Measurements from ENCODE around the gene UBTD2.

Gene UBTD2

GRCh38 chr5:172185096-172185461, 98.5 kb downstream of the UBTD2 start:
- H3K9me3 ChIP-seq (ENCODE audit: control insufficient read depth in 1 of 2, low read length in 2 of 2), result no peaks in the 10 kb centered on the region
- H3K4me1 ChIP-seq (ENCODE audit: control insufficient read depth in 1 of 2, insufficient read depth in 2 of 2, low read length in 2 of 2), result peaks cover 0 to 30% of the 10 kb centered on the region in 2 donors
- H3K36me3 ChIP-seq (ENCODE audit: control insufficient read depth in 1 of 2, insufficient read depth in 2 of 2, low read length in 2 of 2), result peaks cover 0 to 2% of the 10 kb centered on the region in 2 donors
- peak overlapping the region in 1 of 2 donors; percentile 55 for H3K4me3 ChIP-seq (ENCODE audit: low read depth in 1 of 2, low read length in 2 of 2)
- H3K9ac ChIP-seq (ENCODE audit: low read depth in 1 of 2, low read length in 2 of 2), result peak overlapping the region in 1 of 2 donors; percentile 33
- H3K27me3 ChIP-seq (ENCODE audit: control insufficient read depth in 1 of 2, insufficient read depth in 2 of 2, low read length in 2 of 2), result no peaks in the 10 kb centered on the region
- H3K27ac ChIP-seq (ENCODE audit: low read depth, low read length), result no peak overlapping the region

- peaks cover 3 to 37% of the 10 kb centered on the region in 2 donors for H3K4me1 ChIP-seq (ENCODE audit: control insufficient read depth in 1 of 2, insufficient read depth in 2 of 2, low read length in 2 of 2)
- no peak overlapping the region for H3K4me3 ChIP-seq (ENCODE audit: low read depth in 1 of 2, low read length in 2 of 2)
- H3K27ac ChIP-seq (ENCODE audit: low read depth, low read length), result no peak overlapping the region
- no peaks in the 10 kb centered on the region for H3K27me3 ChIP-seq (ENCODE audit: control insufficient read depth in 1 of 2, insufficient read depth in 2 of 2, low read length in 2 of 2)
- H3K9ac ChIP-seq (ENCODE audit: low read depth in 1 of 2, low read length in 2 of 2), result no peak overlapping the region
- peaks cover 0 to 2% of the 10 kb centered on the region in 2 donors for H3K36me3 ChIP-seq (ENCODE audit: control insufficient read depth in 1 of 2, insufficient read depth in 2 of 2, low read length in 2 of 2)
- H3K9me3 ChIP-seq (ENCODE audit: control insufficient read depth in 1 of 2, low read length in 2 of 2), result no peaks in the 10 kb centered on the region
These were observed 99.7 kb downstream of the UBTD2 start for GRCh38 chr5:172183881-172184280.

GRCh38 chr5:172182291-172182690, 101.3 kb downstream of the UBTD2 start:
- Histone ChIP-seq H3K27me3 (ENCODE audit: control insufficient read depth in 1 of 2, insufficient read depth in 2 of 2, low read length in 2 of 2) (no peaks in the 10 kb centered on the region), H3K9ac (ENCODE audit: low read depth in 1 of 2, low read length in 2 of 2) (no peak overlapping the region), H3K27ac (ENCODE audit: low read depth, low read length) (no peak overlapping the region), H3K36me3 (ENCODE audit: control insufficient read depth in 1 of 2, insufficient read depth in 2 of 2, low read length in 2 of 2) (peaks cover 0 to 2% of the 10 kb centered on the region in 2 donors), H3K4me3 (ENCODE audit: low read depth in 1 of 2, low read length in 2 of 2) (no peak overlapping the region), H3K9me3 (ENCODE audit: control insufficient read depth in 1 of 2, low read length in 2 of 2) (no peaks in the 10 kb centered on the region), H3K4me1 (ENCODE audit: control insufficient read depth in 1 of 2, insufficient read depth in 2 of 2, low read length in 2 of 2) (peaks cover 11 to 48% of the 10 kb centered on the region in 2 donors)

GRCh38 chr5:172180936-172181335, 102.6 kb downstream of the UBTD2 start:
- Histone ChIP-seq H3K9ac (ENCODE audit: low read depth in 1 of 2, low read length in 2 of 2) (no peak overlapping the region), H3K36me3 (ENCODE audit: control insufficient read depth in 1 of 2, insufficient read depth in 2 of 2, low read length in 2 of 2) (peaks cover 0 to 2% of the 10 kb centered on the region in 2 donors), H3K9me3 (ENCODE audit: control insufficient read depth in 1 of 2, low read length in 2 of 2) (no peaks in the 10 kb centered on the region), H3K27me3 (ENCODE audit: control insufficient read depth in 1 of 2, insufficient read depth in 2 of 2, low read length in 2 of 2) (no peaks in the 10 kb centered on the region), H3K27ac (ENCODE audit: low read depth, low read length) (no peak overlapping the region), H3K4me3 (ENCODE audit: low read depth in 1 of 2, low read length in 2 of 2) (no peak overlapping the region), H3K4me1 (ENCODE audit: control insufficient read depth in 1 of 2, insufficient read depth in 2 of 2, low read length in 2 of 2) (peaks cover 19 to 43% of the 10 kb centered on the region in 2 donors)

- Histone ChIP-seq H3K4me3 (ENCODE audit: low read depth in 1 of 2, low read length in 2 of 2) (peak overlapping the region; percentile 51), H3K27ac (ENCODE audit: low read depth, low read length) (peak overlapping the region; percentile 43), H3K4me1 (ENCODE audit: control insufficient read depth in 1 of 2, insufficient read depth in 2 of 2, low read length in 2 of 2) (peaks cover 23 to 51% of the 10 kb centered on the region in 2 donors), H3K9me3 (ENCODE audit: control insufficient read depth in 1 of 2, low read length in 2 of 2) (no peaks in the 10 kb centered on the region), H3K9ac (ENCODE audit: low read depth in 1 of 2, low read length in 2 of 2) (peak overlapping the region; percentile 32 to 55), H3K27me3 (ENCODE audit: control insufficient read depth in 1 of 2, insufficient read depth in 2 of 2, low read length in 2 of 2) (no peaks in the 10 kb centered on the region), H3K36me3 (ENCODE audit: control insufficient read depth in 1 of 2, insufficient read depth in 2 of 2, low read length in 2 of 2) (peaks cover 0 to 2% of the 10 kb centered on the region in 2 donors)
These were observed 104.3 kb downstream of the UBTD2 start for GRCh38 chr5:172178991-172179989.

GRCh38 chr5:172178301-172178987, 105.1 kb downstream of the UBTD2 start:
- Histone ChIP-seq H3K27me3 (ENCODE audit: control insufficient read depth in 1 of 2, insufficient read depth in 2 of 2, low read length in 2 of 2) (no peaks in the 10 kb centered on the region), H3K4me1 (ENCODE audit: control insufficient read depth in 1 of 2, insufficient read depth in 2 of 2, low read length in 2 of 2) (peaks cover 24 to 56% of the 10 kb centered on the region in 2 donors), H3K27ac (ENCODE audit: low read depth, low read length) (peak overlapping the region; percentile 43), H3K9me3 (ENCODE audit: control insufficient read depth in 1 of 2, low read length in 2 of 2) (no peaks in the 10 kb centered on the region), H3K36me3 (ENCODE audit: control insufficient read depth in 1 of 2, insufficient read depth in 2 of 2, low read length in 2 of 2) (peaks cover 0 to 2% of the 10 kb centered on the region in 2 donors), H3K9ac (ENCODE audit: low read depth in 1 of 2, low read length in 2 of 2) (peak overlapping the region in 1 of 2 donors; percentile 1), H3K4me3 (ENCODE audit: low read depth in 1 of 2, low read length in 2 of 2) (peak overlapping the region; percentile 5 to 51)

- Histone ChIP-seq H3K9ac (ENCODE audit: low read depth in 1 of 2, low read length in 2 of 2) (no peak overlapping the region), H3K4me3 (ENCODE audit: low read depth in 1 of 2, low read length in 2 of 2) (no peak overlapping the region), H3K27me3 (ENCODE audit: control insufficient read depth in 1 of 2, insufficient read depth in 2 of 2, low read length in 2 of 2) (no peaks in the 10 kb centered on the region), H3K27ac (ENCODE audit: low read depth, low read length) (no peak overlapping the region), H3K36me3 (ENCODE audit: control insufficient read depth in 1 of 2, insufficient read depth in 2 of 2, low read length in 2 of 2) (peaks cover 0 to 2% of the 10 kb centered on the region in 2 donors), H3K4me1 (ENCODE audit: control insufficient read depth in 1 of 2, insufficient read depth in 2 of 2, low read length in 2 of 2) (peaks cover 30 to 60% of the 10 kb centered on the region in 2 donors), H3K9me3 (ENCODE audit: control insufficient read depth in 1 of 2, low read length in 2 of 2) (no peaks in the 10 kb centered on the region)
These were observed 106.4 kb downstream of the UBTD2 start for GRCh38 chr5:172177176-172177575.

GRCh38 chr5:172175263-172175719, 108.3 kb downstream of the UBTD2 start:
- no peak overlapping the region for H3K27ac ChIP-seq (ENCODE audit: low read depth, low read length)
- no peak overlapping the region for H3K9ac ChIP-seq (ENCODE audit: low read depth in 1 of 2, low read length in 2 of 2)
- peaks cover 0 to 4% of the 10 kb centered on the region in 2 donors for H3K36me3 ChIP-seq (ENCODE audit: control insufficient read depth in 1 of 2, insufficient read depth in 2 of 2, low read length in 2 of 2)
- no peaks in the 10 kb centered on the region for H3K9me3 ChIP-seq (ENCODE audit: control insufficient read depth in 1 of 2, low read length in 2 of 2)
- peaks cover 30 to 53% of the 10 kb centered on the region in 2 donors for H3K4me1 ChIP-seq (ENCODE audit: control insufficient read depth in 1 of 2, insufficient read depth in 2 of 2, low read length in 2 of 2)
- peak overlapping the region; percentile 62 to 74 for H3K4me3 ChIP-seq (ENCODE audit: low read depth in 1 of 2, low read length in 2 of 2)
- H3K27me3 ChIP-seq (ENCODE audit: control insufficient read depth in 1 of 2, insufficient read depth in 2 of 2, low read length in 2 of 2), result no peaks in the 10 kb centered on the region

- no peaks in the 10 kb centered on the region for H3K9me3 ChIP-seq (ENCODE audit: control insufficient read depth in 1 of 2, low read length in 2 of 2)
- peak overlapping the region in 1 of 2 donors; percentile 3 for H3K4me3 ChIP-seq (ENCODE audit: low read depth in 1 of 2, low read length in 2 of 2)
- peaks cover 0 to 5% of the 10 kb centered on the region in 2 donors for H3K36me3 ChIP-seq (ENCODE audit: control insufficient read depth in 1 of 2, insufficient read depth in 2 of 2, low read length in 2 of 2)
- no peak overlapping the region for H3K9ac ChIP-seq (ENCODE audit: low read depth in 1 of 2, low read length in 2 of 2)
- no peaks in the 10 kb centered on the region for H3K27me3 ChIP-seq (ENCODE audit: control insufficient read depth in 1 of 2, insufficient read depth in 2 of 2, low read length in 2 of 2)
- H3K4me1 ChIP-seq (ENCODE audit: control insufficient read depth in 1 of 2, insufficient read depth in 2 of 2, low read length in 2 of 2), result peaks cover 26 to 48% of the 10 kb centered on the region in 2 donors
- no peak overlapping the region for H3K27ac ChIP-seq (ENCODE audit: low read depth, low read length)
These were observed 109.9 kb downstream of the UBTD2 start for GRCh38 chr5:172173564-172174153.

All from duodenal mucosa (tissue), 2 donors.